ENCODE data around the gene UBE2Z. TPM values are rescaled to one million over a fixed set of nuclear protein-coding genes. Genes with fewer than 3 reads are reported as not detected.

The UBE2Z gene
- total and polyA plus RNA-seq, 2 of the 13 experiments (the other 11 are each of a cell fraction or from before 2014, with no cell fraction given): 63.2 to 122 TPM

DNA sequence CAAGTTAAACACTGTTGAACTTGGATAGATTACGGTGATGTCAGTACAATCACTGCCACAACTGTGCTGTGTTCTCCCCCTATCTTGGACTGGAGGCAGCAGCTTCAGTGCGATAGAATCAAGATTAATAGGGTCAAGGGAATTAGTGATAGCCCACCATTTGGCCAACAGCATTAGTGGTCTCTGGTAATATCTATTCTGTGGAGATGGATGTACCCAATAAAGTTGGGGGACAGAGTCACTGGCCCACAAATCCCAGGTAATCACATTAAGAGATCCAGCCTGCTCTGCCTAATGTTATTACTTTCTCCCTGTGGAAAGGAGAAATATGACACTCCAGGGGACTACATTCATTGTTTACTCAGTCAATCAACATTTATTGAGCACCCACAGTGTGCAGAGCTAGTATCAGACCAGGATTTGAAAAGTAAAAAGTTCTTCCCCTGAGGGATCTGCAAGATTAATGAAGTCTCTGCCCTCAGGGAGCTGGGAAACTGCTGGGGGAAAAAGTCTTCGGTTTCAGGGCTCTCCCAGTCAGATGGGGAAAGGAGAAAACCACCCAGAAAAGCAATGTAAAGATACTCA, 39.2 kb upstream of the UBE2Z start:
- Histone ChIP-seq H3K27me3 (ENCODE audit: control insufficient read depth in 1 of 2, insufficient read depth in 2 of 2, low read length in 2 of 2) (no peaks in the 10 kb centered on the region), H2AFZ (ENCODE audit: low read length) (no peak overlapping the region), H3K27ac (ENCODE audit: extremely low read length, insufficient read depth, low read length) (no peak overlapping the region), H4K20me1 (ENCODE audit: insufficient read depth, low read length) (no peaks in the 10 kb centered on the region), H3K4me1 (ENCODE audit: insufficient read depth, low read length) (peaks cover 60% of the 10 kb centered on the region), H3K4me3 (replicated peaks in 1 of 3; ENCODE audit: insufficient read depth in 1 of 3, low read depth in 2 of 3, low read length in 3 of 3) (no peak overlapping the region), H3K9ac (ENCODE audit: insufficient read depth, low read depth, low read length) (no peak overlapping the region), H3K36me3 (replicated peaks in 1 of 2; ENCODE audit: control insufficient read depth in 1 of 2, insufficient read depth in 2 of 2, low read length in 2 of 2) (no peaks in the 10 kb centered on the region; a peak in 2 of 5 replicates), H3K79me2 (ENCODE audit: insufficient read depth, low read length) (no peaks in the 10 kb centered on the region), H3K9me3 (ENCODE audit: low read length) (no peaks in the 10 kb centered on the region), H3K4me2 (ENCODE audit: low read depth, low read length) (no peak overlapping the region)
- no peak for TF ChIP-seq FOXA1 (IDR thresholded peaks at IDR 0.05)
- peak; percentile 42; the same call in 1 of the 2 replicates for TF ChIP-seq FOXA1 (CRISPR knock-in tag; IDR thresholded peaks at IDR 0.05)
- TF ChIP-seq ZKSCAN8 (CRISPR knock-in tag; IDR thresholded peaks at IDR 0.05; ENCODE audit: borderline replicate concordance): peak; percentile 100
- no peak for TF ChIP-seq JUND (CRISPR knock-in tag; IDR thresholded peaks at IDR 0.05)
- 0 out of 2 replicates have a peak, but pooled peaks have one; percentile 30 for TF ChIP-seq ZC3H13 (CRISPR knock-in tag; IDR thresholded peaks at IDR 0.05)
- no peak for TF ChIP-seq TARDBP (CRISPR knock-in tag; IDR thresholded peaks at IDR 0.05)
- DNase-seq (ENCODE audit: low spot score) (no peak), ATAC-seq (no peak), FAIRE-seq (no peak)
- CTCF ChIA-PET (ENCODE audit: low intra/inter-chr PET ratio, low total read pairs): no interaction called here
- POLR2A ChIA-PET: interaction anchor here (0.7 kb wide), 1 partner anchor 8 kb away, joined by 3 read pairs; no protein-coding TSS in a partner anchor
- in situ Hi-C loops (cut with HindIII; ENCODE audit: extremely low pct_ligation_motif_present, low pct_unique_long_range_greater_than_20kb): no loop called here
- WGBS (ENCODE audit: low lambda C conversion rate): 81% methylated on average over 3 of the region's 3 CpGs
- intact Hi-C loops (cut with micrococcal nuclease; ENCODE audit: unreplicated experiment): no loop called here
- BruUV-seq (replicated peaks): no TSS peak

DNA sequence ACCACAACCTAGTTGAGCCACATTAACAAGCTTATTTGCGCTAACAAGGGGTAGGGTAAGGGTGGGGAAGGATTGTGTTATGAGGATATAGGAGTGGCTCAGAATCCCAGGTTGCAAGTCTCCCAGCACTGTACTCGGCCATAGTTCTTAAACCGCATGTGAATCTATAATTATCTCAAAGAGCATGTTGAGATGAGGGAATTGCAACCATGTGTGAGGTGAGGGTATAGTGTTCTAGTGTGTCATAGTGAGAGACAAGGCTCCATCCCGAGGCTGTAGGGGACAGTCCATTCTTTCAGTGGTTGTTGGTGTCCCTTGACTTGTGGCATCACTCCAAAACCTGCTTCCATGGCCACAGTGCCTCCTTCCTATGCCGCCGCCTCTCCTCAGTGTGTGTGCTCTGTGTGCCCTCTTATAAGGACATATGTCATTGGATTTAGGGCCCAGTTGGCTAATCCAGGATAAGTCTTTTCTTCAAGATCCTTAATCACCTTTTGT, 38.3 kb upstream of the UBE2Z start:
- in situ Hi-C loops (cut with HindIII; ENCODE audit: extremely low pct_ligation_motif_present, low pct_unique_long_range_greater_than_20kb): no loop called here
- H3K27ac ChIP-seq (ENCODE audit: extremely low read length, insufficient read depth, low read length): no peak overlapping the region

More for the DNA sequence above, 38.3 kb upstream of the UBE2Z start:
- CTCF ChIA-PET (ENCODE audit: low intra/inter-chr PET ratio, low total read pairs): no interaction called here
- DNase-seq (ENCODE audit: low spot score): no peak
- FAIRE-seq: no peak
- Histone ChIP-seq H3K9me3 (ENCODE audit: low read length) (no peaks in the 10 kb centered on the region), H3K27me3 (ENCODE audit: control insufficient read depth in 1 of 2, insufficient read depth in 2 of 2, low read length in 2 of 2) (no peaks in the 10 kb centered on the region), H4K20me1 (ENCODE audit: insufficient read depth, low read length) (no peaks in the 10 kb centered on the region), H3K9ac (ENCODE audit: insufficient read depth, low read depth, low read length) (no peak overlapping the region), H3K4me2 (ENCODE audit: low read depth, low read length) (no peak overlapping the region), H3K4me3 (replicated peaks in 1 of 3; ENCODE audit: insufficient read depth in 1 of 3, low read depth in 2 of 3, low read length in 3 of 3) (no peak overlapping the region), H2AFZ (ENCODE audit: low read length) (no peak overlapping the region), H3K4me1 (ENCODE audit: insufficient read depth, low read length) (peaks cover 62% of the 10 kb centered on the region), H3K36me3 (replicated peaks in 1 of 2; ENCODE audit: control insufficient read depth in 1 of 2, insufficient read depth in 2 of 2, low read length in 2 of 2) (no peaks in the 10 kb centered on the region), H3K79me2 (ENCODE audit: insufficient read depth, low read length) (no peaks in the 10 kb centered on the region)
- intact Hi-C loops (cut with micrococcal nuclease; ENCODE audit: unreplicated experiment): loop anchor here (2.0 kb wide), 2 partner anchors 39 to 55 kb away; partner anchors contain the start of gene CALCOCO2
- POLR2A ChIA-PET: interaction anchor here (4.4 kb wide), 1 partner anchor 22 kb away, joined by 34 read pairs; the partner anchor contains the start of gene ATP5MC1
- no TSS peak for BruUV-seq (replicated peaks)
- WGBS (ENCODE audit: low lambda C conversion rate): 88% methylated on average over 6 of the region's 6 CpGs
- no peak for TF ChIP-seq THYN1 (CRISPR knock-in tag; IDR thresholded peaks at IDR 0.05; ENCODE audit: borderline replicate concordance, low read depth)
- peak; percentile 26; the same call in 1 of the 2 replicates for TF ChIP-seq SSRP1 (CRISPR knock-in tag; IDR thresholded peaks at IDR 0.05)
- ATAC-seq: no peak

Data from HepG2 (cell line).